Naive thymus-derived CD4-positive, alpha-beta T cell (primary cell): ENCODE measurements around the gene PPDPF. TPM values are rescaled to one million over a fixed set of nuclear protein-coding genes. Genes with fewer than 3 reads are reported as not detected.

Experiments used
- ATAC-seq: fragments of 150-1000 bp; cut with Tn5 transposase; 2 replicates; pipeline ENCODE4 v1.10.0; 2021; ENCODE audit warnings: mild to moderate bottlenecking, moderate library complexity
- CTCF ChIA-PET: fragments of 350-600 bp; sonication (Branson Sonifier 250); formaldehyde crosslinking; loops from one replicate; lab custom pipeline; 2021; ENCODE audit warnings: antibody characterized with exemption; lab: Charles Lee
- POLR2A ChIA-PET: fragments of 350-600 bp; sonication (Branson Sonifier 250); formaldehyde crosslinking; loops from one replicate; lab custom pipeline; 2021; ENCODE audit warnings: antibody characterized with exemption, inconsistent platforms; lab: Charles Lee
- DNase-seq, 9 donors: peaks; one replicate each; pipeline versions ENCODE4 v3.0.0 to v3.0.0-alpha.2; 2020 to 2022; ENCODE audit warnings: mixed read lengths in 1 of 9
- H3K27ac ChIP-seq: one replicate; pipeline ENCODE4 v1.7.0; 2013; ENCODE audit warnings: mild to moderate bottlenecking, low read depth, low read length, moderate library complexity
- H3K27me3 ChIP-seq, 2 donors: one replicate each; pipeline ENCODE4 v1.7.0; 2013; ENCODE audit warnings: low read length in 2 of 2, mild to moderate bottlenecking in 2 of 2, moderate library complexity in 2 of 2; ENCODE audit not compliant: control insufficient read depth in 2 of 2, insufficient read depth in 2 of 2
- H3K36me3 ChIP-seq, 3 experiments: 1 replicate in 2 of 3; 2 replicates in 1 of 3; pipeline ENCODE4 v1.7.0; 2013; ENCODE audit warnings: low read length in 3 of 3, mild to moderate bottlenecking in 3 of 3, moderate library complexity in 1 of 3; ENCODE audit not compliant: insufficient read depth in 3 of 3, control insufficient read depth in 2 of 3
- H3K4me1 ChIP-seq, 2 donors: one replicate each; pipeline ENCODE4 v1.7.0; 2013; ENCODE audit warnings: low read length in 2 of 2, mild to moderate bottlenecking in 2 of 2, moderate library complexity in 1 of 2; ENCODE audit not compliant: control insufficient read depth in 2 of 2, insufficient read depth in 2 of 2
- H3K4me3 ChIP-seq: 2 replicates; pipeline ENCODE4 v1.7.0; 2013; ENCODE audit warnings: mild to moderate bottlenecking, low read length
- H3K9me3 ChIP-seq, 3 experiments: 1 replicate in 2 of 3; 2 replicates in 1 of 3; pipeline ENCODE4 v1.7.0; 2013; ENCODE audit warnings: low read length in 3 of 3; ENCODE audit not compliant: control insufficient read depth in 2 of 3
- H3K27ac Mint-ChIP-seq, 9 donors: one replicate each; pipeline ENCODE4 v1.8.0; 2020 to 2022; ENCODE audit warnings: mixed read lengths in 9 of 9, mild to moderate bottlenecking in 8 of 9, moderate library complexity in 5 of 9, inconsistent platforms in 2 of 9
- H3K27me3 Mint-ChIP-seq, 5 donors: one replicate each; pipeline ENCODE4 v1.8.0; 2021 to 2022; ENCODE audit warnings: mixed read lengths in 5 of 5, mild to moderate bottlenecking in 1 of 5
- H3K36me3 Mint-ChIP-seq, 5 donors: one replicate each; pipeline ENCODE4 v1.8.0; 2020 to 2022; ENCODE audit warnings: mixed read lengths in 5 of 5, mild to moderate bottlenecking in 3 of 5, inconsistent platforms in 1 of 5
- H3K4me1 Mint-ChIP-seq, 7 donors: one replicate each; pipeline ENCODE4 v1.8.0; 2020 to 2022; ENCODE audit warnings: mixed read lengths in 7 of 7, mild to moderate bottlenecking in 3 of 7, inconsistent platforms in 1 of 7
- H3K4me3 Mint-ChIP-seq, 10 donors: one replicate each; pipeline ENCODE4 v1.8.0; 2020 to 2022; ENCODE audit warnings: mild to moderate bottlenecking in 10 of 10, mixed read lengths in 10 of 10, moderate library complexity in 6 of 10, inconsistent platforms in 2 of 10
- H3K9me3 Mint-ChIP-seq, 11 donors: one replicate each; pipeline ENCODE4 v1.8.0; 2020 to 2022; ENCODE audit warnings: mixed read lengths in 11 of 11, mild to moderate bottlenecking in 4 of 11, inconsistent platforms in 1 of 11, moderate library complexity in 1 of 11
- intact Hi-C, 2 donors: fragments of 100-400 bp; cut with micrococcal nuclease; formaldehyde crosslinking; loops; one replicate each; pipeline ENCODE4 v1.15.1; 2023
- polyA plus RNA-seq, 2 donors: library from polyadenylated mRNA; unstranded; fragments of 300-500 nt; fragmentation: Illumina TruSeq; gene quantifications; one replicate each; pipeline ENCODE4 v1.2.3, GENCODE V29; 2021
- total RNA-seq, 6 experiments: library from RNA in 5 of 6; stranded (reverse) in 5 of 6; gene quantifications; 1 replicate in 5 of 6; 2 replicates in 1 of 6; pipeline ENCODE4 v1.2.3 and lab custom pipeline; 2021 to 2026

Gene PPDPF
- total and polyA plus RNA-seq, 7 experiments from 2014 or later: 67.7 to 225 (median 173) TPM

GRCh38 chr20:63487116-63487764 lies 33.3 kb upstream of the PPDPF start:
- Histone ChIP-seq H3K36me3 (no peaks in the 10 kb centered on the region), H3K27me3 (no peaks in the 10 kb centered on the region), H3K9me3 (no peaks in the 10 kb centered on the region), H3K4me3 (no peak overlapping the region), H3K4me1 (no peaks in the 10 kb centered on the region), H3K27ac (no peak overlapping the region)
- ChIA-PET CTCF (no interaction called here), POLR2A (no interaction called here)
- ATAC-seq (no peak), DNase-seq (no peak)
- H3K27ac Mint-ChIP-seq: no peak overlapping the region
- peaks cover 5 to 37% (median 16%) of the 10 kb centered on the region in 5 donors for H3K27me3 Mint-ChIP-seq
- no peaks in the 10 kb centered on the region for H3K36me3 Mint-ChIP-seq
- intact Hi-C loops: no loop called here
- H3K9me3 Mint-ChIP-seq: peaks cover 0 to 8% (median 0%) of the 10 kb centered on the region in 11 donors
- H3K4me3 Mint-ChIP-seq: peak overlapping the region in 1 of 10 donors; percentile 7
- H3K4me1 Mint-ChIP-seq: peaks cover 0 to 2% (median 0%) of the 10 kb centered on the region in 7 donors

GRCh38 chr20:63487781-63488241 lies 32.8 kb upstream of the PPDPF start:
- Mint-ChIP-seq H3K36me3 (no peaks in the 10 kb centered on the region), H3K9me3 (peaks cover 0 to 12% (median 0%) of the 10 kb centered on the region in 11 donors), H3K27ac (no peak overlapping the region), H3K4me3 (peak overlapping the region in 1 of 10 donors; percentile 7), H3K4me1 (peaks cover 0 to 2% (median 0%) of the 10 kb centered on the region in 7 donors), H3K27me3 (peaks cover 2 to 37% (median 14%) of the 10 kb centered on the region in 5 donors)
- Histone ChIP-seq H3K4me1 (no peaks in the 10 kb centered on the region), H3K27me3 (no peaks in the 10 kb centered on the region), H3K9me3 (no peaks in the 10 kb centered on the region), H3K27ac (no peak overlapping the region), H3K4me3 (no peak overlapping the region), H3K36me3 (no peaks in the 10 kb centered on the region)
- no peak for ATAC-seq
- POLR2A ChIA-PET: no interaction called here
- intact Hi-C loops: no loop called here
- DNase-seq: no peak
- CTCF ChIA-PET: no interaction called here

- Mint-ChIP-seq H3K4me1 (no peaks in the 10 kb centered on the region), H3K27ac (no peak overlapping the region), H3K27me3 (peaks cover 0 to 34% (median 11%) of the 10 kb centered on the region in 5 donors), H3K36me3 (no peaks in the 10 kb centered on the region), H3K9me3 (peaks cover 0 to 12% (median 0%) of the 10 kb centered on the region in 11 donors), H3K4me3 (no peak overlapping the region)
- no peaks in the 10 kb centered on the region for H3K27me3 ChIP-seq
- H3K36me3 ChIP-seq: no peaks in the 10 kb centered on the region
- ChIA-PET POLR2A (no interaction called here), CTCF (no interaction called here)
- H3K4me3 ChIP-seq: no peak overlapping the region
- ATAC-seq: no peak
- intact Hi-C loops: no loop called here
- no peaks in the 10 kb centered on the region for H3K4me1 ChIP-seq
- no peak overlapping the region for H3K27ac ChIP-seq
- H3K9me3 ChIP-seq: no peaks in the 10 kb centered on the region
- DNase-seq: no peak
These were observed 32.0 kb upstream of the PPDPF start for GRCh38 chr20:63488315-63489251.

GRCh38 chr20:63490416-63490815 lies 30.1 kb upstream of the PPDPF start:
- no peak for DNase-seq
- ChIA-PET POLR2A (no interaction called here), CTCF (no interaction called here)
- H3K27me3 ChIP-seq: no peaks in the 10 kb centered on the region
- no peak overlapping the region for H3K27ac ChIP-seq
- intact Hi-C loops: no loop called here
- H3K4me3 ChIP-seq: no peak overlapping the region
- Mint-ChIP-seq H3K36me3 (no peaks in the 10 kb centered on the region), H3K4me1 (no peaks in the 10 kb centered on the region), H3K9me3 (peaks cover 0 to 12% (median 0%) of the 10 kb centered on the region in 11 donors), H3K27ac (no peak overlapping the region), H3K4me3 (no peak overlapping the region), H3K27me3 (peaks cover 0 to 31% (median 11%) of the 10 kb centered on the region in 5 donors)
- H3K36me3 ChIP-seq: no peaks in the 10 kb centered on the region
- no peak for ATAC-seq
- H3K9me3 ChIP-seq: no peaks in the 10 kb centered on the region
- no peaks in the 10 kb centered on the region for H3K4me1 ChIP-seq

GRCh38 chr20:63491078-63491477 lies 29.5 kb upstream of the PPDPF start:
- intact Hi-C loops: no loop called here
- Mint-ChIP-seq H3K27ac (no peak overlapping the region), H3K27me3 (peaks cover 0 to 26% (median 9%) of the 10 kb centered on the region in 5 donors), H3K9me3 (peaks cover 0 to 12% (median 0%) of the 10 kb centered on the region in 11 donors), H3K4me3 (no peak overlapping the region), H3K4me1 (peaks cover 0 to 4% (median 0%) of the 10 kb centered on the region in 7 donors), H3K36me3 (no peaks in the 10 kb centered on the region)
- Histone ChIP-seq H3K27ac (no peak overlapping the region), H3K4me3 (no peak overlapping the region), H3K27me3 (no peaks in the 10 kb centered on the region), H3K36me3 (no peaks in the 10 kb centered on the region), H3K9me3 (no peaks in the 10 kb centered on the region), H3K4me1 (no peaks in the 10 kb centered on the region)
- ChIA-PET CTCF (no interaction called here), POLR2A (no interaction called here)
- DNase-seq (no peak), ATAC-seq (no peak)

- Mint-ChIP-seq H3K36me3 (no peaks in the 10 kb centered on the region), H3K4me1 (peaks cover 0 to 4% (median 0%) of the 10 kb centered on the region in 7 donors), H3K27me3 (peaks cover 0 to 23% (median 9%) of the 10 kb centered on the region in 5 donors), H3K9me3 (peaks cover 0 to 12% (median 0%) of the 10 kb centered on the region in 11 donors), H3K27ac (peak overlapping the region in 1 of 9 donors; percentile 24), H3K4me3 (no peak overlapping the region)
- H3K9me3 ChIP-seq: no peaks in the 10 kb centered on the region
- DNase-seq (no peak), ATAC-seq (no peak)
- ChIA-PET CTCF (no interaction called here), POLR2A (no interaction called here)
- H3K36me3 ChIP-seq: no peaks in the 10 kb centered on the region
- no peak overlapping the region for H3K27ac ChIP-seq
- H3K27me3 ChIP-seq: no peaks in the 10 kb centered on the region
- H3K4me1 ChIP-seq: peaks cover 0 to 2% of the 10 kb centered on the region in 2 donors
- H3K4me3 ChIP-seq: no peak overlapping the region
- intact Hi-C loops: no loop called here
These were observed 28.8 kb upstream of the PPDPF start for GRCh38 chr20:63491635-63492230.
